ENCODE results near the gene INPP5A. TPM values are rescaled to one million over a fixed set of nuclear protein-coding genes. Genes with fewer than 3 reads are reported as not detected.

Gene INPP5A
- total RNA-seq, 1 experiment from 2014 or later, result 12.3 TPM

GRCh38 chr10:132714986-132715775 is 177.6 kb downstream of the INPP5A start:
- ChIA-PET POLR2A (no interaction called here), CTCF (no interaction called here)

More at GRCh38 chr10:132714986-132715775, 177.6 kb downstream of the INPP5A start:
- Histone ChIP-seq H2AFZ (ENCODE audit: low read depth, low read length, poor library complexity, severe bottlenecking) (no peak overlapping the region), H3K27me3 (ENCODE audit: insufficient read depth, low read length) (no peaks in the 10 kb centered on the region), H3K9me2 (ENCODE audit: insufficient read depth) (no peaks in the 10 kb centered on the region), H3K4me2 (ENCODE audit: low read length) (no peak overlapping the region), H3K4me1 (ENCODE audit: control insufficient read depth in 1 of 2, insufficient read depth in 2 of 2, low read length in 2 of 2) (no peaks in the 10 kb centered on the region), H4K20me1 (ENCODE audit: insufficient read depth) (no peaks in the 10 kb centered on the region), H3K79me2 (ENCODE audit: insufficient read depth, low read length) (no peaks in the 10 kb centered on the region), H3K9me3 (ENCODE audit: control insufficient read depth in 1 of 2, insufficient read depth in 1 of 2, low read depth in 1 of 2, low read length in 2 of 2) (no peaks in the 10 kb centered on the region), H3K36me3 (ENCODE audit: control insufficient read depth in 1 of 2, insufficient read depth in 2 of 2, low read length in 2 of 2) (no peaks in the 10 kb centered on the region), H3K27ac (ENCODE audit: low read depth, low read length) (no peak overlapping the region), H3K4me3 (replicated peaks in 1 of 2; ENCODE audit: low read depth in 1 of 2, low read length in 2 of 2) (no peak overlapping the region), H3K9ac (ENCODE audit: low read length) (no peak overlapping the region)
- TF ChIP-seq ZBTB33 (IDR thresholded peaks at IDR 0.05; ENCODE audit: extremely low read depth, insufficient replicate concordance, low read length), result no peak
- TF ChIP-seq, protein P1, sequence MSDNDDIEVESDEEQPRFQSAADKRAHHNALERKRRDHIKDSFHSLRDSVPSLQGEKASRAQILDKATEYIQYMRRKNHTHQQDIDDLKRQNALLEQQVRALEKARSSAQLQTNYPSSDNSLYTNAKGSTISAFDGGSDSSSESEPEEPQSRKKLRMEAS (IDR thresholded peaks at IDR 0.05), result no peak
- no peak for TF ChIP-seq SP1 (IDR thresholded peaks at IDR 0.05; ENCODE audit: low read depth)
- no peak for TF ChIP-seq REST (IDR thresholded peaks at IDR 0.05; ENCODE audit: low read depth)
- TF ChIP-seq SIN3A (IDR thresholded peaks at IDR 0.05; ENCODE audit: low read depth), result no peak
- TF ChIP-seq POLR2AphosphoS5 (IDR thresholded peaks at IDR 0.05; ENCODE audit: low read depth, low read length), result no peak
- no peak for TF ChIP-seq CBX3 (IDR thresholded peaks at IDR 0.05; ENCODE audit: low read depth)
- TF ChIP-seq ATF3 (IDR thresholded peaks at IDR 0.05), result no peak
- no peak for TF ChIP-seq SRF (IDR thresholded peaks at IDR 0.05; ENCODE audit: low read depth)
- no peak for TF ChIP-seq JUND (IDR thresholded peaks at IDR 0.05)
- no peak for ATAC-seq
- intact Hi-C loops (cut with micrococcal nuclease), result no loop called here
- RAD21 ChIA-PET (ENCODE audit: low non-redundant PET in 1 of 2, low total read pairs in 2 of 2, uncharacterized antibody in 2 of 2, unreplicated experiment in 2 of 2), result no interaction called here
- DNase-seq (ENCODE audit: low read depth, low spot score), result no peak
- no TSS peak for BruUV-seq (replicated peaks)
